Aorta (tissue), 5 donors: ENCODE measurements around the gene PRKD1. TPM values are rescaled to one million over a fixed set of nuclear protein-coding genes. Genes with fewer than 3 reads are reported as not detected.
A peak's percentile ranks its signal among the peaks of the same experiment; 100 is the strongest.

Source experiments
- ATAC-seq: fragments of 200-7000 bp; cut with Tn5 transposase; one replicate; pipeline ENCODE4 v1.9.1; 2022; ENCODE audit warnings: moderate library complexity; ENCODE audit not compliant: low FRiP score
- DNase-seq, 2 donors: peaks; one replicate each; pipeline ENCODE4 v3.0.0-alpha.2; 2020
- H3K27ac ChIP-seq, 2 donors: one replicate each; pipeline ENCODE4 v1.5.1; 2013; ENCODE audit warnings: low read length in 2 of 2, mild to moderate bottlenecking in 2 of 2, moderate library complexity in 2 of 2, control low read depth in 1 of 2, inconsistent platforms in 1 of 2, low read depth in 1 of 2
- H3K27me3 ChIP-seq, 2 donors: one replicate each; pipeline ENCODE4 v1.6.1; 2013; ENCODE audit warnings: control low read depth in 1 of 2, low read length in 1 of 2, mild to moderate bottlenecking in 1 of 2, moderate library complexity in 1 of 2; ENCODE audit not compliant: insufficient read depth in 2 of 2, control insufficient read depth in 1 of 2
- H3K36me3 ChIP-seq, 2 donors: one replicate each; pipeline ENCODE4 v1.6.1; 2013; ENCODE audit warnings: control low read depth in 1 of 2, low read length in 1 of 2, mild to moderate bottlenecking in 1 of 2; ENCODE audit not compliant: insufficient read depth in 2 of 2, control insufficient read depth in 1 of 2
- H3K4me1 ChIP-seq, 2 donors: one replicate each; pipeline ENCODE4 v1.6.1; 2013; ENCODE audit warnings: low read length in 2 of 2, control low read depth in 1 of 2, mild to moderate bottlenecking in 1 of 2, moderate library complexity in 1 of 2; ENCODE audit not compliant: insufficient read depth in 2 of 2, control insufficient read depth in 1 of 2
- H3K4me3 ChIP-seq, 2 donors: one replicate each; pipeline ENCODE4 v1.5.1; 2013; ENCODE audit warnings: low read length in 2 of 2, control low read depth in 1 of 2, mild to moderate bottlenecking in 1 of 2
- H3K9me3 ChIP-seq: one replicate; pipeline ENCODE4 v1.6.1; 2013; ENCODE audit warnings: mild to moderate bottlenecking, low read length; ENCODE audit not compliant: control insufficient read depth
- WGBS, 2 donors: extraction: QIAGEN DNeasy Blood & Tissue Kit; methylation state at CpG; one replicate each; pipeline ENCODE4 v1.1.7; 2013; 5-methylcytosine and 5-hydroxymethylcytosine counted together
- intact Hi-C, 2 donors: fragments of 100-400 bp; cut with DNase I; formaldehyde crosslinking; loops; one replicate each; pipeline versions ENCODE4 v1.14.2 to v1.15.0; 2022
- polyA plus RNA-seq, 2 donors: library from polyadenylated mRNA; stranded (reverse); fragments of 200-250 nt; gene quantifications; one replicate each; pipeline ENCODE4 v1.2.3, GENCODE V29; 2013
- total RNA-seq, 2 donors: library from RNA; stranded (reverse); fragmentation: NEBNext Ultra II Directional; extraction: Animal tissue kit (Norgen Biotek cat#: 25700); gene quantifications; one replicate each; pipeline ENCODE4 v1.2.1, GENCODE V29; 2021
- donor health status: healthy with polysubstance abuse.
- donor health status: Bipolar disorder and iron deficiency.
- donor health status: DM: no; HTN: no; CAD: no.
- donor health status: DM: no; HTN: no; CAD: no.
- donor health status: DM: yes; HTN: yes; CAD: no.

Gene PRKD1
- total and polyA plus RNA-seq, 4 donors, result 6.9 to 27.9 (median 21.7) TPM

DNA sequence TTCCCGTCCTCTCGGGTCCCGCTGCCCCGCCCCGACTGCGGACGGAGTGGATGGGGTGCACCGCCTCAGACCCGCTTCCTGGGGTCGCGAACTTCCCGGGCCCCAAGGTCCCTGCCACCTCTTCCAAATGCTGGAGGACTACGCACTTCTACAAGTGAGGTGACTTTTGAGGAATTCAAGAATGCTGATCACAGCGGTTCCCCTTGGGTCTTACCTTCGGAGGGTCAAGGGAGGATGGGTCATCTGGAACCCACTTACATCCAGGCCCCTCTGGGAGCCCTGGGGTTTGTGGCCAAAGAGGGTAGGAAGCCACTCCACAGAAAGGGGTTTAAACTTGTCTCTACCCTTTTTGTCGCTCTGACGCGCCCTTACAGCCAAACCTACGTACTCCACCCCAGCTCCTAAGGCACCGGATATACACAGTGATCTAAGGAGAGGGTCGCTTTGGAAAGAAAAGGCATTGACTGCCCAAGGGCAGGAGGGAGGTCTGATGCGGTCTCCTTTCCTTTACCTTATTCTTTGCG lies 532 bp upstream of the PRKD1 start:
- DNase-seq (peak in 1 of 2 donors; percentile 57), ATAC-seq (peak; percentile 4)
- Histone ChIP-seq H3K9me3 (no peaks in the 10 kb centered on the region), H3K4me3 (peak overlapping the region; percentile 95 to 99), H3K4me1 (peaks cover 5 to 6% of the 10 kb centered on the region in 2 donors), H3K36me3 (no peaks in the 10 kb centered on the region), H3K27ac (peak overlapping the region in 1 of 2 donors; percentile 29), H3K27me3 (no peaks in the 10 kb centered on the region)
- intact Hi-C loops, result loop anchor here (10.0 kb wide), 4 partner anchors 183 to 297 kb away; no protein-coding TSS in a partner anchor
- WGBS, 2 donors, result 32 to 37% methylated on average over 23 of the region's 23 CpGs

DNA sequence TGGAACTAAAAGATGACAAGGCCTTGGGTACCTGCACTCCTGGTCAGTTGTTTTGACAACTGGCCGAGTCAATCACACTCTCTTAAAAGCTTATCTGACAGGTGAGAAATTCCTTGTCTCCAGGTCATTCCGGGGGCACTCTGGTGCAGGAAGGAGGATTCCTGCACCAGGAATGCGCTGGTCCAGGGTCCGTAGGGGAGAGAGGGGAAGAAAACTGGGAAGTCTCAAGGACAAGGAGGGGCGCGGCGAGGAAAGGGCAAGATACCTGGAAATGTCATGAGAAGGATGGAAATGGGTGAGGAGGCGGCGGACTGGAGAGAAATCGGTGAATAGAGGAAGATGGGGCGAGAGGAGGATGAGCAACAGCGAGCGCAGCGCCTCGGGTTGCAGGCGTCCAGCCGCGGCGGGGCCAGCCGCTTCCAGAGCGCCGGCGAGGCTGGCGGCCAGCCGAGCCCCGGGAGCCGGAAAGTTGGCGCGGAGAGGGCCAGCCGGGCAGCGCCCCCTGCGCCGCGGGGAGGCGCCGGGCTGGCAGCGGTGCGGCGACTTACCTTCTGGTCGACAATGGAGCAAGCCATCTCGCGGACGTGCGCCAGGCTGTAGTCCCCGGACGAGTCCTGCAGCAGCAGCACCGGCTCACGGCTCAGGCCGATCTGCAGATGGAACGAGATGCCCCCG lies 809 bp downstream of the PRKD1 start:
- H3K4me1 ChIP-seq, result peaks cover 5 to 6% of the 10 kb centered on the region in 2 donors
- ATAC-seq (peak; percentile 69), DNase-seq (peak; percentile 63 to 87)
- no peaks in the 10 kb centered on the region for H3K27me3 ChIP-seq
- H3K4me3 ChIP-seq, result peak overlapping the region; percentile 95 to 99
- 0 to 1% methylated on average over 31 to 51 of the region's 51 CpGs for WGBS, 2 donors
- no peaks in the 10 kb centered on the region for H3K9me3 ChIP-seq
- intact Hi-C loops, result loop anchor here (10.0 kb wide), 4 partner anchors 182 to 298 kb away; no protein-coding TSS in a partner anchor
- peak overlapping the region; percentile 85 to 94 for H3K27ac ChIP-seq
- H3K36me3 ChIP-seq, result no peaks in the 10 kb centered on the region

DNA sequence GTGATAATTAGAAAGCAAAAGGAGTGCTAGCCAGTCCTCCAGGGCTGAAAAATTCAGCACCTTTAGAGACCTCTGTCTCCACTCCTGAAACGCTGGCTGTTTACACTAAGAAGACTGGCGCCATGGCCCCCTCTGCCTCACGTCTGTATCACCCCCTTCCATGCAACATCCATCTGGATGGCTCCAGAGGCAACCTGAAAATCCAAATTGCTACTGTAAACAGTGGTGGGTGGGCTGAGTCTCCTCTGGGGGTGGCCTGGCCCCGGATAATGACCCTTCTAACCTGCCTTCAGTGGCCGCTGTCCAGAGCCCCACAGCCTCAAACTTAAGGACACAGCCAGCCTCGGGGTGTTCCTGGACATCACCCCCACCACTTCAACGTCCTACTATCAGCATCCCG lies 1.4 kb downstream of the PRKD1 start:
- DNase-seq, result no peak
- H3K27ac ChIP-seq, result peak overlapping the region in 1 of 2 donors; percentile 94
- 3 to 4% methylated on average over 8 of the region's 8 CpGs for WGBS, 2 donors
- no peaks in the 10 kb centered on the region for H3K9me3 ChIP-seq
- no peak for ATAC-seq
- H3K27me3 ChIP-seq, result no peaks in the 10 kb centered on the region
- no peaks in the 10 kb centered on the region for H3K36me3 ChIP-seq
- peaks cover 5 to 6% of the 10 kb centered on the region in 2 donors for H3K4me1 ChIP-seq
- H3K4me3 ChIP-seq, result peak overlapping the region; percentile 95 to 99
- intact Hi-C loops, result loop anchor here (10.0 kb wide), 4 partner anchors 181 to 299 kb away; no protein-coding TSS in a partner anchor

DNA sequence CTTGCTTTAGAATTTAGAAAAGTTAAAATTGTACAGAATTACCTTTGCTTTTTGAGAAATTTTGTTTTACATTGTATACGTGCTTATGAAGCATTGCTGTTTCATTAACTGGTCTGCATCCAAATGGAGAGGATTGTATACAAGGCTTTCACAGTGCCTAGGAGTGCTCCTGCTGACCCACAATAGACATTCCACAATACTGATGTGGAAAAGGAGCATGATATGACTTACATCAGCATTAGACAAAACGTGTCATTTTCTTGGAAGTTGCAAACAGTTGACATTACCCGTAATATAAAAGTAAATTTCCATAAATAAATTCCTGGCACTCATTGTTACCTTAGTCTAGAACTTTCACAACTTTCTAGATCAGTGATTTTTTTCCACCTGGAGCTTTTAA lies 1.9 kb downstream of the PRKD1 start:
- WGBS, 2 donors, result 18 to 19% methylated on average over 3 of the region's 3 CpGs
- DNase-seq, result no peak
- no peak for ATAC-seq
- no peaks in the 10 kb centered on the region for H3K36me3 ChIP-seq
- H3K27me3 ChIP-seq, result no peaks in the 10 kb centered on the region
- no peak overlapping the region for H3K27ac ChIP-seq
- intact Hi-C loops, result loop anchor here (10.0 kb wide), 4 partner anchors 181 to 299 kb away; no protein-coding TSS in a partner anchor
- H3K4me1 ChIP-seq, result peaks cover 5 to 6% of the 10 kb centered on the region in 2 donors
- H3K4me3 ChIP-seq, result peak overlapping the region; percentile 95 to 99
- no peaks in the 10 kb centered on the region for H3K9me3 ChIP-seq

DNA sequence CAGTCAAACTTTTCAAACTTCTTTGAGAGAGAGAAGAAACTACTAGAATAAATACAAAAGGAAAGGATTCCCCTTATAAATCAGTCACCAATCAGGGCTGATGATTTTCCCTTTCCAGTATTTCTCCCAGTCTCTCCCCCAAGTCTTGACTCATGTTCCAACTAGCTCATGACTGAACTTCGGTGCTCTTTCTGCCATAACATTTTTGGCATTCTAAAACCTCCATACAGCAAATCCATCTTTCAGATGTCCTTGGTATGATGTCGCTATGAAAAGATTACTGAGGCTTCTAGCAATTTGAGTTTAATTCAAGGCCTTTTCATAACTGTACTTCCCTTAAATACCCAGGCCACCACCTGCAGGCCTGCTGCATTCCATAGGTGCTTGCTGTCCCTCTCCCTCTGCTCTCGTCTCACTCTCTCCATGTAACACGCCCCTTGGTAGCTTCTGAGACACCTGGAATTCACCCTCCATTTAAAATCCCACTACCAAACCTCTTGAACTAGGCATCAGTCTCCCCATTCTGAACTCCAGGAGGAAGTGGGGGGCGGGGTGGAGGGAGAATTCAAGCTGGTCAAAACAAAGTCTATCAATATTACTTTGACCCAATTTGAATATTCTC lies 2.4 kb downstream of the PRKD1 start:
- intact Hi-C loops, result loop anchor here (10.0 kb wide), 4 partner anchors 180 to 300 kb away; no protein-coding TSS in a partner anchor
- peaks cover 5 to 6% of the 10 kb centered on the region in 2 donors for H3K4me1 ChIP-seq
- WGBS, 2 donors, result 51 to 56% methylated on average over 5 of the region's 5 CpGs

DNA sequence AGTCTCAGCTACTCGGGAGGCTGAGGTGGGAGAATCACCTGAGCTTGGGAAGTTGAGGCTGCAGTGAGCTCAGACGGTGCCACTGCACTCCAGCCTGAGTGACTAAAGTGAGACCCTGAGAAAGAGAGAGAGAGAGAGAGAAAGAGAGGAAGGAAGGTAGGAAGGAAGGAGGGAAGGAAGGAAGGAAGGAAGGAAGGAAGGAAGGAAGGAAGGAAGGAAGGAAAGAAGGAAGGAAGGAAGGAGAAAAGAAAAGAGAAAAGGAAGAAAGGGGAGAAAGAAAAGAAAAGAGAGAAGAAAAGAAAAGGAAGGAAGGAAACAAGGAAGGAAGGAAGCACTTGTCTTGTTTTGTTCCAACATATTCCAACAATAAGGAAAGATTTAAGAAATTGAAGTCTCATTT lies 7.8 kb downstream of the PRKD1 start:
- no peaks in the 10 kb centered on the region for H3K36me3 ChIP-seq
- DNase-seq (no peak), ATAC-seq (no peak)
- peaks cover 0 to 4% of the 10 kb centered on the region in 2 donors for H3K4me1 ChIP-seq
- no peak overlapping the region for H3K27ac ChIP-seq
- H3K27me3 ChIP-seq, result no peaks in the 10 kb centered on the region
- intact Hi-C loops, result loop anchor here (10.0 kb wide), 4 partner anchors 175 to 305 kb away; no protein-coding TSS in a partner anchor
- no peak overlapping the region for H3K4me3 ChIP-seq
- WGBS, 2 donors, result 85 to 87% methylated on average over 2 of the region's 2 CpGs
- no peaks in the 10 kb centered on the region for H3K9me3 ChIP-seq

More for the DNA sequence above, 2.4 kb downstream of the PRKD1 start:
- Histone ChIP-seq H3K27me3 (no peaks in the 10 kb centered on the region), H3K9me3 (no peaks in the 10 kb centered on the region), H3K27ac (no peak overlapping the region), H3K36me3 (no peaks in the 10 kb centered on the region), H3K4me3 (peak overlapping the region; percentile 75 to 95)
- DNase-seq (no peak), ATAC-seq (no peak)

DNA sequence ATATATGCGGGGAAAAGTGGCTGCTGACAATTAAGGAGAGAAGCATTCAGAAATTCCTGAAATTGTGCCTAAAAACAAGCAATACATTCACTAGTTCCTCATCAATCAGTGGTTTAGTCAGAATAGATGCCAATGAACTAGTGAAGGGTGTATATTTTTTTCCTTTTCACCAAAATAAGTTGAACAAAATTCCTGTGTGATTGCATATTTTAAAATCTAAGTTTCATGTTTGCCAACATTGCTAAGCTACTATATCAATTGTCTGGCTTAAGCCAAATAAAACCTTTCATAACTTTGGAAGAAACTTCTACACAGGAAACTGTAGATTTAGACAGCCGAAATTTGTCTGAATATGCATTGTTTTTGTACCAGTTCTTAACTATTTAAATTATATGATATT lies 8.7 kb downstream of the PRKD1 start:
- H3K4me3 ChIP-seq, result no peak overlapping the region
- ATAC-seq, result no peak
- DNase-seq, result no peak
- no peak overlapping the region for H3K27ac ChIP-seq
- peaks cover 0 to 1% of the 10 kb centered on the region in 2 donors for H3K4me1 ChIP-seq
- WGBS, 2 donors, result 15 to 20% methylated on average over 2 of the region's 2 CpGs
- intact Hi-C loops, result no loop called here
- H3K27me3 ChIP-seq, result no peaks in the 10 kb centered on the region
- no peaks in the 10 kb centered on the region for H3K9me3 ChIP-seq
- no peaks in the 10 kb centered on the region for H3K36me3 ChIP-seq

DNA sequence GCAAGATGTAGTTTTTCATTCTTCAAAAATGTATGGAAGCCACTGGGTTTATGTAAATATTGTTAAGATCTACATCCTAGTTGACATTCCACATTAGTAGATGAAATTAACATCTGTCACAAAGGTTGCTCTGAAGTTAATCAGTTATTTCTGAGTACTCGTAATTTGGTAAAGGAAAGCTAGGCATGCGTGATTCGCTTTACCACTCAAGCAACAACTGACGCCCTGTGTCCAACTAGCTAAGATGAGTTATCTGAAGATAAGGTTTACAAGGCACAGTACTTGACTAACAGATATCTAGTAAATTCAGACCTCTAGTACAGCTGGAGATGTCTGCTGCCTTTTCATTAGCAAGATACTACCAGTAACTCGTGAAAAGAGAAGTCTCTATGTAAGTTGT lies 14.1 kb downstream of the PRKD1 start:
- ATAC-seq, result no peak
- Histone ChIP-seq H3K4me3 (no peak overlapping the region), H3K27me3 (no peaks in the 10 kb centered on the region), H3K36me3 (no peaks in the 10 kb centered on the region), H3K4me1 (peaks cover 0 to 1% of the 10 kb centered on the region in 2 donors), H3K9me3 (no peaks in the 10 kb centered on the region), H3K27ac (no peak overlapping the region)
- no peak for DNase-seq
- WGBS, 2 donors, result 92 to 94% methylated on average over 5 of the region's 5 CpGs
- intact Hi-C loops, result no loop called here
